T-helper 1 cell treated with Interleukin-12 subunit alpha and Interleukin-12 subunit beta and Interleukin-4 antibody, amounts not matched to agents 30 μg/mL and 1 μg/mL, for 36 hours (primary cell): ENCODE results near the gene TTC27.
"Not testable (repeated sequence)": the region's sequence is repeated elsewhere in the genome, so short reads cannot be mapped to it uniquely, and the experiment has no call there.

ENCODE experiments used
- H3K27ac Mint-ChIP-seq: one replicate; pipeline ENCODE4 v1.8.0; 2021; ENCODE audit warnings: mild to moderate bottlenecking, mixed read lengths
- H3K27me3 Mint-ChIP-seq: one replicate; pipeline ENCODE4 v1.8.0; 2021; ENCODE audit warnings: low read depth, mixed read lengths
- H3K36me3 Mint-ChIP-seq: one replicate; pipeline ENCODE4 v1.8.0; 2021; ENCODE audit warnings: low read depth, mixed read lengths
- H3K4me1 Mint-ChIP-seq: one replicate; pipeline ENCODE4 v1.8.0; 2021; ENCODE audit warnings: low read depth, mixed read lengths
- H3K4me3 Mint-ChIP-seq: one replicate; pipeline ENCODE4 v1.8.0; 2021; ENCODE audit warnings: mild to moderate bottlenecking, moderate library complexity, mixed read lengths
- H3K9me3 Mint-ChIP-seq: one replicate; pipeline ENCODE4 v1.8.0; 2021; ENCODE audit warnings: mixed read lengths

Gene TTC27

GRCh38 chr2:32863326-32863725 lies 235.5 kb downstream of the TTC27 start:
- no peak overlapping the region for H3K4me3 Mint-ChIP-seq
- H3K27ac Mint-ChIP-seq: no peak overlapping the region
- no peaks in the 10 kb centered on the region for H3K36me3 Mint-ChIP-seq
- no peaks in the 10 kb centered on the region for H3K4me1 Mint-ChIP-seq
- no peaks in the 10 kb centered on the region for H3K27me3 Mint-ChIP-seq
- no peaks in the 10 kb centered on the region for H3K9me3 Mint-ChIP-seq

- H3K4me3 Mint-ChIP-seq: no peak overlapping the region
- no peaks in the 10 kb centered on the region for H3K9me3 Mint-ChIP-seq
- H3K27me3 Mint-ChIP-seq: no peaks in the 10 kb centered on the region
- H3K27ac Mint-ChIP-seq: no peak overlapping the region
- no peaks in the 10 kb centered on the region for H3K4me1 Mint-ChIP-seq
- no peaks in the 10 kb centered on the region for H3K36me3 Mint-ChIP-seq
These were observed 236.0 kb downstream of the TTC27 start for GRCh38 chr2:32863803-32864202.

DNA sequence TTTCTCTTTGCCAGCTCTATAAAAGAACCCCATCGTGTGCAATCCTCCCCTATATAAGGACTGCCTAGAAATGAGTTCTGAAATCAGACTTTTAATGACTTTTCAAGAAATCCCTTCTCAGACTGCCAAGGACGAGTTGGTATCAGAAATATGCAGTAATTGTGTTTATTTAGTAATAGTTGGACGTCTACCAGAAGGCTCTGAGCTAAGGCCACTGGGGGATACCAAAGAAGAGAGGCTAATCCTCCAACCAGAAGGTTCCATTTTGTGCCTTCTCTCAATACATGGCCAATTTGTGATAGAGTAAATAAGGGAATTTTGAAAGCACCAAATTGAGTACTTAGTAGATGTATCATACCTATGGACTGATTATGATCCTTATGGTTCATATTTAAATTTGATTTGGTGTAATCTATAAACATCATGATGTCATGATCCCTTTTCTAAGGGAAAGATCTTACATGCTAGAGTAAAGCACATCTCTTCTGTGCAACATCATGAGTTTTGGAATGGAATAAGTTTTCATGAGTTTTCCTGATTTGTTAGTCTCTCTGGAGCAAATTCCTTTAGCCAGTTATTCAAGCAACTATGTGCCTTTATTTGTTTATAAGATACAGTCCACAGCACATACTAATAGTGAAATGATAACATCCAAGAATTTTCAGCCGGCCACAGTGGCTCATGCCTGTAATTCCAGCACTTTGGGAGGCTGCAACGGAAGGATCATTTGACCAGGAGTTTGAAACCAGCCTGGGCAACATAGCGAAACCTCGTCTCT lies 236.7 kb downstream of the TTC27 start:
- Mint-ChIP-seq H3K36me3 (no peaks in the 10 kb centered on the region), H3K9me3 (no peaks in the 10 kb centered on the region), H3K27ac (no peak overlapping the region), H3K4me1 (no peaks in the 10 kb centered on the region), H3K27me3 (no peaks in the 10 kb centered on the region), H3K4me3 (no peak overlapping the region)

DNA sequence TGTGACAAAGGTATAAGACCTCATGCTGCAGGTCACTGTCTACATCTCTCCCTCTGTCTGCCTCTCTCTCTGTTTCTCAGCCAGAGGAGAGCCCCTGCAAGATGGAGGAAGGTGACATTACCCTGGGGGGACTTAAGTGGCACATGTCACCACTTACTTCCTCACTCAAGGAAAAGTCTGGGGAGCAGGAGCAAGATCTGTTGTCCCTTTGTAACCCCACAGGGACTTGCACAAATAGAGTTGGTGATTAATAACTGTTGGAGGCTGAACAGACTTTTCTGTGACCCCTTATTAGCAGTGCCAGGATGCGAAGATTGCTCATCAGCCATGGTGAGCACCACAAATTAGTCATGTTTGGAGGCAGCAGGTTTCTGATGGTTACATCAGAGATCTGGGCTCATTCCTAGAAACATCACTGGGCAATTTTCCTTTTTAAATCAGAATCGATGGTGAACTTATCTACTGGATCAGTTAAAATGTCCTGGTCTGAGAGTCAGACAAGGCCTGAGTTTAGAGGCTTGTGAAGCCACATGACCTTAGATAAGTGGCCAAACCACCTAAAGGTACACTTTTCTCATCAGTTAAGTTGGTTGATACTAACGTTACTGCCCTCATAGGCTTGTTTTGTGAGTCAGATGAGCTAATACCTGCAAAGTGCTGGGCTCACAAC lies 237.7 kb downstream of the TTC27 start:
- Mint-ChIP-seq H3K4me3 (no peak overlapping the region), H3K27ac (no peak overlapping the region), H3K27me3 (no peaks in the 10 kb centered on the region), H3K9me3 (no peaks in the 10 kb centered on the region), H3K36me3 (no peaks in the 10 kb centered on the region), H3K4me1 (no peaks in the 10 kb centered on the region)

- not testable (repeated sequence) for H3K4me3 Mint-ChIP-seq, H3K27ac Mint-ChIP-seq, H3K36me3 Mint-ChIP-seq, H3K4me1 Mint-ChIP-seq, H3K9me3 Mint-ChIP-seq, H3K27me3 Mint-ChIP-seq
These were observed 238.6 kb downstream of the TTC27 start for GRCh38 chr2:32866462-32866861.
